ENCODE measurements around the gene PRR5L. TPM values are rescaled to one million over a fixed set of nuclear protein-coding genes. Genes with fewer than 3 reads are reported as not detected.

The PRR5L gene
- total and polyA plus RNA-seq, 9 of the 15 experiments (the other 6 are each of a cell fraction or from before 2014, with no cell fraction given): 0.11 to 0.60 (median 0.36) TPM; not detected in 2

- Histone ChIP-seq H3K27ac (ENCODE audit: extremely low read depth, low read depth, low read length) (no peak overlapping the region), H3K4me3 (no peak overlapping the region)
- TF ChIP-seq ARNT (IDR thresholded peaks at IDR 0.05) (no peak), STAG1 (CRISPR knock-in tag; IDR thresholded peaks at IDR 0.05; ENCODE audit: borderline replicate concordance) (no peak), SMARCB1 (IDR thresholded peaks at IDR 0.05; ENCODE audit: insufficient read length, low read depth) (no peak), ZSCAN29 (IDR thresholded peaks at IDR 0.05) (no peak), PRMT5 (CRISPR knock-in tag; IDR thresholded peaks at IDR 0.05) (no peak), E2F1 (CRISPR knock-in tag; IDR thresholded peaks at IDR 0.05) (no peak), NCOA1 (IDR thresholded peaks at IDR 0.05; ENCODE audit: low read depth) (no peak), COPS2 (conservative IDR thresholded peaks at IDR 0.05) (no peak), ZFP36 (IDR thresholded peaks at IDR 0.05; ENCODE audit: low read depth, low read length, partially characterized antibody) (no peak), ZNF785 (CRISPR knock-in tag; IDR thresholded peaks at IDR 0.05) (no peak)
- TF ChIP-seq, protein P1, sequence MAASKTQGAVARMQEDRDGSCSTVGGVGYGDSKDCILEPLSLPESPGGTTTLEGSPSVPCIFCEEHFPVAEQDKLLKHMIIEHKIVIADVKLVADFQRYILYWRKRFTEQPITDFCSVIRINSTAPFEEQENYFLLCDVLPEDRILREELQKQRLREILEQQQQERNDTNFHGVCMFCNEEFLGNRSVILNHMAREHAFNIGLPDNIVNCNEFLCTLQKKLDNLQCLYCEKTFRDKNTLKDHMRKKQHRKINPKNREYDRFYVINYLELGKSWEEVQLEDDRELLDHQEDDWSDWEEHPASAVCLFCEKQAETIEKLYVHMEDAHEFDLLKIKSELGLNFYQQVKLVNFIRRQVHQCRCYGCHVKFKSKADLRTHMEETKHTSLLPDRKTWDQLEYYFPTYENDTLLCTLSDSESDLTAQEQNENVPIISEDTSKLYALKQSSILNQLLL (CRISPR knock-in tag; IDR thresholded peaks at IDR 0.05; ENCODE audit: borderline replicate concordance): no peak
Measured at GRCh38 chr11:36380296-36381014, 84.4 kb downstream of the PRR5L start.

More at GRCh38 chr11:36380296-36381014, 84.4 kb downstream of the PRR5L start:
- ChIA-PET CTCF (ENCODE audit: low intra/inter-chr PET ratio) (no interaction called here), POLR2A (no interaction called here)
- DNase-seq (ENCODE audit: extremely low read depth in 1 of 4, low spot score in 3 of 4) (no peak), ATAC-seq (no peak), FAIRE-seq (no peak)
- Histone ChIP-seq H3K36me3 (ENCODE audit: control insufficient read depth, insufficient read depth, low read length) (no peaks in the 10 kb centered on the region), H4K20me1 (replicated peaks; ENCODE audit: control insufficient read depth, insufficient read depth, low read length) (no peaks in the 10 kb centered on the region), H3K4me1 (replicated peaks in 1 of 2; ENCODE audit: control insufficient read depth in 2 of 2, insufficient read depth in 2 of 2, low read length in 2 of 2) (peaks cover 0 to 15% of the 10 kb centered on the region in 2 experiments; a peak in 1 of 5 replicates), H2AFZ (ENCODE audit: low read depth, low read length) (no peak overlapping the region), H3K9me3 (replicated peaks; ENCODE audit: control insufficient read depth, insufficient read depth, low read depth, low read length) (no peaks in the 10 kb centered on the region), H3K27me3 (ENCODE audit: control insufficient read depth in 2 of 2, insufficient read depth in 2 of 2, low read length in 2 of 2) (peaks cover 28 to 29% of the 10 kb centered on the region in 2 experiments; a peak in 4 of 5 replicates), H3K79me2 (ENCODE audit: control insufficient read depth, insufficient read depth, low read length) (no peaks in the 10 kb centered on the region), H3K4me2 (ENCODE audit: insufficient read depth, low read length) (no peak overlapping the region), H3K9ac (ENCODE audit: insufficient read depth in 1 of 2, low read depth in 2 of 2, low read length in 2 of 2) (no peak overlapping the region), H3K9me1 (ENCODE audit: control insufficient read depth, insufficient read depth, low read length) (no peaks in the 10 kb centered on the region)
- no TSS peak for BruUV-seq (replicated peaks)
- intact Hi-C loops (cut with micrococcal nuclease): no loop called here
- 4% methylated on average over 8 of the region's 9 CpGs for WGBS (ENCODE audit: insufficient coverage, low coverage, missing lambda C conversion rate)
- in situ Hi-C loops (cut with MboI): no loop called here

Data from K562 (cell line).